ENCODE data around the gene GTF2IRD2.
"Not testable (repeated sequence)": the region's sequence is repeated elsewhere in the genome, so short reads cannot be mapped to it uniquely, and the experiment has no call there.

- TF ChIP-seq, protein P1, sequence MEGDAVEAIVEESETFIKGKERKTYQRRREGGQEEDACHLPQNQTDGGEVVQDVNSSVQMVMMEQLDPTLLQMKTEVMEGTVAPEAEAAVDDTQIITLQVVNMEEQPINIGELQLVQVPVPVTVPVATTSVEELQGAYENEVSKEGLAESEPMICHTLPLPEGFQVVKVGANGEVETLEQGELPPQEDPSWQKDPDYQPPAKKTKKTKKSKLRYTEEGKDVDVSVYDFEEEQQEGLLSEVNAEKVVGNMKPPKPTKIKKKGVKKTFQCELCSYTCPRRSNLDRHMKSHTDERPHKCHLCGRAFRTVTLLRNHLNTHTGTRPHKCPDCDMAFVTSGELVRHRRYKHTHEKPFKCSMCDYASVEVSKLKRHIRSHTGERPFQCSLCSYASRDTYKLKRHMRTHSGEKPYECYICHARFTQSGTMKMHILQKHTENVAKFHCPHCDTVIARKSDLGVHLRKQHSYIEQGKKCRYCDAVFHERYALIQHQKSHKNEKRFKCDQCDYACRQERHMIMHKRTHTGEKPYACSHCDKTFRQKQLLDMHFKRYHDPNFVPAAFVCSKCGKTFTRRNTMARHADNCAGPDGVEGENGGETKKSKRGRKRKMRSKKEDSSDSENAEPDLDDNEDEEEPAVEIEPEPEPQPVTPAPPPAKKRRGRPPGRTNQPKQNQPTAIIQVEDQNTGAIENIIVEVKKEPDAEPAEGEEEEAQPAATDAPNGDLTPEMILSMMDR (IDR thresholded peaks at IDR 0.05; ENCODE audit: insufficient read depth, low read depth, low read length), result not testable (repeated sequence)
- TF ChIP-seq EZH2 (IDR thresholded peaks at IDR 0.05; ENCODE audit: insufficient read depth, low read length), result not testable (repeated sequence)
Measured at GRCh38 chr7:74775111-74775510, 76.3 kb downstream of the GTF2IRD2 start.

Data from astrocyte (in vitro differentiated cells and primary cell).